SU-DHL-6 (cell line): ENCODE data around the gene HIPK3.

Experiments used
- H2AFZ ChIP-seq: fragments of 200-600 bp; sonication (generic); 2 replicates; pipeline ENCODE4 v1.6.1; 2014; ENCODE audit warnings: low read depth, mild to moderate bottlenecking, moderate library complexity, mixed read lengths, antibody characterized with exemption, low read length; ENCODE audit not compliant: severe bottlenecking
- H3F3A ChIP-seq: fragments of 200-600 bp; shearing (Covaris generic); 2 replicates; pipeline ENCODE4 v1.6.0; 2016; ENCODE audit warnings: antibody characterized with exemption, mild to moderate bottlenecking; ENCODE audit not compliant: insufficient read depth
- H3K27ac ChIP-seq: fragments of 200-600 bp; sonication (generic); 2 replicates; pipeline ENCODE4 v1.5.1; 2016; ENCODE audit warnings: low read depth, mild to moderate bottlenecking, low read length, moderate library complexity, mixed read lengths
- H3K27me3 ChIP-seq: fragments of 200-600 bp; sonication (generic), shearing (Covaris generic); 2 replicates; pipeline ENCODE4 v1.6.0; 2014; ENCODE audit warnings: mild to moderate bottlenecking, low read length
- H3K36me3 ChIP-seq: fragments of 200-600 bp; sonication (generic); 2 replicates; pipeline ENCODE4 v1.6.1; 2014; ENCODE audit warnings: mild to moderate bottlenecking, low read length, mixed read lengths
- H3K4me2 ChIP-seq: fragments of 300-600, 200-600 bp; shearing (Covaris generic), sonication (generic); 2 replicates; pipeline ENCODE4 v1.6.0; 2014; ENCODE audit warnings: low read length, low read depth, mild to moderate bottlenecking; ENCODE audit not compliant: poor library complexity, severe bottlenecking
- H3K4me3 ChIP-seq: fragments of 200-600 bp; sonication (generic); 2 replicates; pipeline ENCODE4 v1.5.1; 2014; ENCODE audit warnings: antibody characterized with exemption, low read length, mild to moderate bottlenecking, mixed read lengths; ENCODE audit not compliant: insufficient read depth, poor library complexity, severe bottlenecking
- H3K79me2 ChIP-seq: fragments of 200-600 bp; sonication (generic); 2 replicates; pipeline ENCODE4 v1.6.1; 2014; ENCODE audit warnings: mild to moderate bottlenecking, low read length, moderate library complexity; ENCODE audit not compliant: insufficient read depth
- H3K9ac ChIP-seq: fragments of 200-600 bp; sonication (generic); 2 replicates; pipeline ENCODE4 v1.7.0; 2014; ENCODE audit warnings: mild to moderate bottlenecking, low read length
- H3K9me2 ChIP-seq: fragments of 200-600 bp; sonication (generic); replicated peaks from 2 replicates; pipeline ENCODE4 v1.6.1; 2014; ENCODE audit warnings: low read length; ENCODE audit not compliant: insufficient read depth
- H3K9me3 ChIP-seq: fragments of 200-600 bp; sonication (generic); 2 replicates; pipeline ENCODE4 v1.6.1; 2014; ENCODE audit warnings: low read length, mixed read lengths; ENCODE audit not compliant: insufficient read depth
- H4K20me1 ChIP-seq: fragments of 200-600 bp; sonication (generic); 2 replicates; pipeline ENCODE4 v1.6.1; 2014; ENCODE audit warnings: low read depth, mild to moderate bottlenecking, antibody characterized with exemption, low read length, moderate library complexity, mixed read lengths
- CTCF ChIP-seq: fragments of 200-600 bp; sonication (generic); IDR thresholded peaks from one replicate; pipeline ENCODE4 v1.5.1; 2017; ENCODE audit warnings: antibody characterized with exemption, mild to moderate bottlenecking, low read length, moderate library complexity; ENCODE audit not compliant: insufficient read depth, poor library complexity, severe bottlenecking
- EZH2phosphoT487 ChIP-seq: fragments of 200-600 bp; sonication (generic), shearing (Covaris generic); conservative IDR thresholded peaks from 2 replicates; pipeline ENCODE4 v1.6.1; 2018; ENCODE audit warnings: mild to moderate bottlenecking, antibody characterized with exemption, low read length, moderate library complexity, mixed read lengths

HIPK3 gene

GRCh38 chr11:33376331-33377310 is 119.4 kb downstream of the HIPK3 start:
- TF ChIP-seq CTCF, result no peak
- TF ChIP-seq EZH2phosphoT487, result no peak
- Histone ChIP-seq H3F3A (no peaks in the 10 kb centered on the region), H4K20me1 (no peaks in the 10 kb centered on the region), H3K4me3 (no peak overlapping the region), H3K36me3 (no peaks in the 10 kb centered on the region), H3K9ac (no peak overlapping the region), H3K79me2 (no peaks in the 10 kb centered on the region), H3K27me3 (no peaks in the 10 kb centered on the region), H3K9me3 (no peaks in the 10 kb centered on the region), H3K27ac (no peak overlapping the region), H2AFZ (no peak overlapping the region), H3K9me2 (no peaks in the 10 kb centered on the region), H3K4me2 (peak overlapping the region; percentile 17)

- Histone ChIP-seq H2AFZ (no peak overlapping the region), H3K27me3 (no peaks in the 10 kb centered on the region), H3K79me2 (no peaks in the 10 kb centered on the region), H3F3A (no peaks in the 10 kb centered on the region), H3K9ac (no peak overlapping the region), H3K9me3 (no peaks in the 10 kb centered on the region), H4K20me1 (no peaks in the 10 kb centered on the region), H3K4me2 (no peak overlapping the region), H3K4me3 (no peak overlapping the region), H3K9me2 (no peaks in the 10 kb centered on the region), H3K27ac (no peak overlapping the region), H3K36me3 (no peaks in the 10 kb centered on the region)
- TF ChIP-seq EZH2phosphoT487 (no peak), CTCF (no peak)
Measured at GRCh38 chr11:33377412-33378370, 120.5 kb downstream of the HIPK3 start.

- Histone ChIP-seq H3K9ac (no peak overlapping the region), H2AFZ (no peak overlapping the region), H3K4me3 (no peak overlapping the region), H3K79me2 (no peaks in the 10 kb centered on the region), H3K9me2 (no peaks in the 10 kb centered on the region), H4K20me1 (no peaks in the 10 kb centered on the region), H3K27ac (no peak overlapping the region), H3K4me2 (peak overlapping the region; percentile 24), H3F3A (peaks cover 12% of the 10 kb centered on the region; the same call in 1 of the 2 replicates), H3K36me3 (no peaks in the 10 kb centered on the region), H3K27me3 (no peaks in the 10 kb centered on the region), H3K9me3 (no peaks in the 10 kb centered on the region)
- TF ChIP-seq EZH2phosphoT487 (no peak), CTCF (no peak)
Measured at GRCh38 chr11:33379947-33380346, 122.8 kb downstream of the HIPK3 start.
